ENCODE results near the gene NTMT1.

The NTMT1 gene

GRCh38 chr9:129595903-129596540, 29.9 kb upstream of the NTMT1 start:
- in situ Hi-C loops (cut with MboI; ENCODE audit: low pct_unique_long_range_greater_than_20kb, low sequenced_read_pairs) = no loop called here
- DNase-seq = peak; percentile 84

GRCh38 chr9:129596541-129597331, 29.2 kb upstream of the NTMT1 start:
- no peak for DNase-seq
- in situ Hi-C loops (cut with MboI; ENCODE audit: low pct_unique_long_range_greater_than_20kb, low sequenced_read_pairs) = no loop called here

- in situ Hi-C loops (cut with MboI; ENCODE audit: low pct_unique_long_range_greater_than_20kb, low sequenced_read_pairs) = no loop called here
- no peak for DNase-seq
Measured at GRCh38 chr9:129597355-129598088, 28.4 kb upstream of the NTMT1 start.

GRCh38 chr9:129598089-129598596, 27.8 kb upstream of the NTMT1 start:
- DNase-seq = no peak
- in situ Hi-C loops (cut with MboI; ENCODE audit: low pct_unique_long_range_greater_than_20kb, low sequenced_read_pairs) = no loop called here

- DNase-seq = no peak
- in situ Hi-C loops (cut with MboI; ENCODE audit: low pct_unique_long_range_greater_than_20kb, low sequenced_read_pairs) = no loop called here
Measured at GRCh38 chr9:129601082-129601674, 24.8 kb upstream of the NTMT1 start.

GRCh38 chr9:129602598-129603415, 23.2 kb upstream of the NTMT1 start:
- in situ Hi-C loops (cut with MboI; ENCODE audit: low pct_unique_long_range_greater_than_20kb, low sequenced_read_pairs) = no loop called here
- DNase-seq = peak; percentile 48

GRCh38 chr9:129604056-129604765, 21.8 kb upstream of the NTMT1 start:
- DNase-seq = no peak

GRCh38 chr9:129604766-129605163, 21.2 kb upstream of the NTMT1 start:
- in situ Hi-C loops (cut with MboI; ENCODE audit: low pct_unique_long_range_greater_than_20kb, low sequenced_read_pairs) = no loop called here
- DNase-seq = no peak

More at GRCh38 chr9:129604056-129604765, 21.8 kb upstream of the NTMT1 start:
- in situ Hi-C loops (cut with MboI; ENCODE audit: low pct_unique_long_range_greater_than_20kb, low sequenced_read_pairs) = no loop called here

- DNase-seq = no peak
- in situ Hi-C loops (cut with MboI; ENCODE audit: low pct_unique_long_range_greater_than_20kb, low sequenced_read_pairs) = no loop called here
Measured at GRCh38 chr9:129606161-129607026, 19.6 kb upstream of the NTMT1 start.

- no peak for DNase-seq
- in situ Hi-C loops (cut with MboI; ENCODE audit: low pct_unique_long_range_greater_than_20kb, low sequenced_read_pairs) = no loop called here
Measured at GRCh38 chr9:129607027-129607387, 19.0 kb upstream of the NTMT1 start.

GRCh38 chr9:129608561-129609481, 17.1 kb upstream of the NTMT1 start:
- in situ Hi-C loops (cut with MboI; ENCODE audit: low pct_unique_long_range_greater_than_20kb, low sequenced_read_pairs) = no loop called here

GRCh38 chr9:129609486-129610212, 16.3 kb upstream of the NTMT1 start:
- in situ Hi-C loops (cut with MboI; ENCODE audit: low pct_unique_long_range_greater_than_20kb, low sequenced_read_pairs) = loop anchor here (10.0 kb wide), 1 partner anchor 475 kb away; no protein-coding TSS in a partner anchor
- no peak for DNase-seq

More at GRCh38 chr9:129608561-129609481, 17.1 kb upstream of the NTMT1 start:
- DNase-seq = no peak

- DNase-seq = no peak
- in situ Hi-C loops (cut with MboI; ENCODE audit: low pct_unique_long_range_greater_than_20kb, low sequenced_read_pairs) = loop anchor here (10.0 kb wide), 1 partner anchor 475 kb away; no protein-coding TSS in a partner anchor
Measured at GRCh38 chr9:129610213-129610472, 15.8 kb upstream of the NTMT1 start.

GRCh38 chr9:129610473-129611306, 15.3 kb upstream of the NTMT1 start:
- in situ Hi-C loops (cut with MboI; ENCODE audit: low pct_unique_long_range_greater_than_20kb, low sequenced_read_pairs) = loop anchor here (10.0 kb wide), 1 partner anchor 476 kb away; no protein-coding TSS in a partner anchor
- peak; percentile 77 for DNase-seq

- in situ Hi-C loops (cut with MboI; ENCODE audit: low pct_unique_long_range_greater_than_20kb, low sequenced_read_pairs) = loop anchor here (10.0 kb wide), 1 partner anchor 477 kb away; no protein-coding TSS in a partner anchor
- no peak for DNase-seq
Measured at GRCh38 chr9:129611307-129611800, 14.6 kb upstream of the NTMT1 start.

All from KBM-7 (cell line).